HCT116 (cell line): ENCODE data around the gene NPB. TPM values are rescaled to one million over a fixed set of nuclear protein-coding genes. Genes with fewer than 3 reads are reported as not detected.

Experiments used
- ATAC-seq: fragments of 200-7000 bp; cut with Tn5 transposase; 2 replicates; pipeline ENCODE4 v1.9.1; 2020; ENCODE audit warnings: mild to moderate bottlenecking, moderate library complexity
- BruUV-seq: library from RNA; stranded (reverse); fragments of 400-500 nt; replicated peaks from 2 replicates; lab custom pipeline; 2021; lab: Mats Ljungman, UMichigan
- CTCF ChIA-PET: fragments of 300-600 bp; sonication (Branson Sonifier 250); formaldehyde crosslinking; loops from one replicate; lab custom pipeline; 2021; ENCODE audit warnings: antibody characterized with exemption; lab: Charles Lee
- POLR2A ChIA-PET: fragments of 300-600, 350-600 bp; sonication (Branson Sonifier 250); formaldehyde crosslinking; loops from one replicate; lab custom pipeline; 2021; ENCODE audit warnings: antibody characterized with exemption; lab: Charles Lee
- RAD21 ChIA-PET, 2 experiments: fragments of 300-600 bp; sonication (Branson Sonifier 250); formaldehyde crosslinking; loops; one replicate each; lab custom pipeline; 2023; ENCODE audit warnings: low total read pairs in 2 of 2; ENCODE audit not compliant: uncharacterized antibody in 2 of 2, unreplicated experiment in 2 of 2, low non-redundant PET in 1 of 2; lab: Charles Lee
- DNase-seq: peaks from one replicate; pipeline ENCODE4 v3.0.0-alpha.2; 2010; ENCODE audit warnings: low read depth, low spot score
- H2AFZ ChIP-seq: fragments of 200-600 bp; shearing (Covaris generic), sonication (generic); 2 replicates; pipeline ENCODE4 v1.6.1; 2017; ENCODE audit warnings: low read depth, mixed run types, mixed read lengths, antibody characterized with exemption, low read length; ENCODE audit not compliant: poor library complexity, severe bottlenecking
- H3K27ac ChIP-seq: 2 replicates; pipeline ENCODE4 v1.5.1; 2012; ENCODE audit warnings: low read depth, low read length
- H3K27me3 ChIP-seq: fragments of 200-600 bp; sonication (generic); 2 replicates; pipeline ENCODE4 v1.6.1; 2016; ENCODE audit warnings: mixed run types, low read length, mixed read lengths; ENCODE audit not compliant: insufficient read depth
- H3K36me3 ChIP-seq, 2 experiments: fragments of 200-500 bp in 1 of 2; fragments of 200-600 bp in 1 of 2; sonication (Bioruptor generic) in 1 of 2; sonication (generic) in 1 of 2; 2 replicates each; pipeline versions ENCODE4 v1.5.1 to v1.6.1; 2014 to 2016; ENCODE audit warnings: low read length in 2 of 2, inconsistent platforms in 1 of 2, mixed read lengths in 1 of 2, mixed run types in 1 of 2; ENCODE audit not compliant: insufficient read depth in 2 of 2, control insufficient read depth in 1 of 2
- H3K4me1 ChIP-seq, 2 experiments: fragments of 200-600 bp in 1 of 2; sonication (generic) in 1 of 2; 2 replicates each; pipeline versions ENCODE4 v1.5.1 to v1.6.1; 2012 to 2017; ENCODE audit warnings: low read length in 2 of 2, inconsistent platforms in 1 of 2, mild to moderate bottlenecking in 1 of 2, mixed read lengths in 1 of 2, mixed run types in 1 of 2, moderate library complexity in 1 of 2; ENCODE audit not compliant: insufficient read depth in 2 of 2, control insufficient read depth in 1 of 2
- H3K4me2 ChIP-seq: fragments of 200-600 bp; sonication (generic); 2 replicates; pipeline ENCODE4 v1.6.1; 2017; ENCODE audit warnings: mixed run types, low read length, mixed read lengths
- H3K4me3 ChIP-seq, 2 experiments: fragments of 200-600 bp in 1 of 2; sonication (generic) in 1 of 2; replicated peaks in 1 of 2; 2 replicates each; pipeline ENCODE4 v1.5.1; 2011 to 2016; ENCODE audit warnings: low read length in 2 of 2, control low read depth in 1 of 2, low read depth in 1 of 2, mild to moderate bottlenecking in 1 of 2, mixed read lengths in 1 of 2, mixed run types in 1 of 2
- H3K79me2 ChIP-seq: fragments of 200-600 bp; sonication (generic); 2 replicates; pipeline ENCODE4 v1.6.1; 2017; ENCODE audit warnings: mild to moderate bottlenecking, mixed run types, low read length, moderate library complexity, mixed read lengths; ENCODE audit not compliant: insufficient read depth
- H3K9ac ChIP-seq: fragments of 200-600 bp; sonication (generic); 2 replicates; pipeline ENCODE4 v1.6.1; 2016; ENCODE audit warnings: low read length, mixed read lengths
- H3K9me2 ChIP-seq: fragments of 200-600 bp; sonication (generic), shearing (Covaris generic); 2 replicates; pipeline ENCODE4 v1.6.1; 2017; ENCODE audit warnings: mixed run types, mild to moderate bottlenecking, moderate library complexity; ENCODE audit not compliant: insufficient read depth
- H3K9me3 ChIP-seq, 2 experiments: fragments of 200-500 bp in 1 of 2; fragments of 200-600 bp in 1 of 2; sonication (Bioruptor generic) in 1 of 2; sonication (generic) in 1 of 2; 2 replicates each; pipeline ENCODE4 v1.6.1; 2014 to 2017; ENCODE audit warnings: low read length in 2 of 2, mixed read lengths in 2 of 2, inconsistent platforms in 1 of 2, low read depth in 1 of 2, mild to moderate bottlenecking in 1 of 2, mixed run types in 1 of 2, moderate library complexity in 1 of 2; ENCODE audit not compliant: control insufficient read depth in 1 of 2, insufficient read depth in 1 of 2
- H4K20me1 ChIP-seq: fragments of 200-600 bp; sonication (generic), shearing (Covaris generic); 2 replicates; pipeline ENCODE4 v1.6.1; 2017; ENCODE audit warnings: mixed run types, mild to moderate bottlenecking, moderate library complexity; ENCODE audit not compliant: insufficient read depth
- CBX3 ChIP-seq: IDR thresholded peaks from 2 replicates; pipeline ENCODE4 v1.6.1; 2012; ENCODE audit warnings: low read depth
- EZH2 ChIP-seq: fragments of 200-600 bp; sonication (generic); IDR thresholded peaks from 2 replicates; pipeline ENCODE4 v1.6.1; 2017; ENCODE audit warnings: antibody characterized with exemption, mixed run types
- EZH2phosphoT487 ChIP-seq: fragments of 200-600 bp; IDR thresholded peaks from 2 replicates; pipeline ENCODE4 v1.6.1; 2018; ENCODE audit warnings: antibody characterized with exemption, borderline replicate concordance
- JUND ChIP-seq: IDR thresholded peaks from 2 replicates; pipeline ENCODE4 v1.6.1; 2012
- MAX ChIP-seq: IDR thresholded peaks from 2 replicates; pipeline ENCODE4 v1.6.1; 2012
- POLR2A ChIP-seq: IDR thresholded peaks from 2 replicates; pipeline ENCODE4 v1.7.0; 2011; ENCODE audit warnings: borderline replicate concordance; ENCODE audit not compliant: insufficient read depth, insufficient read length; ENCODE audit errors: extremely low read depth
- RAD21 ChIP-seq: IDR thresholded peaks from 2 replicates; pipeline ENCODE4 v1.6.1; 2012; ENCODE audit warnings: low read depth, mild to moderate bottlenecking
- REST ChIP-seq: IDR thresholded peaks from 2 replicates; pipeline ENCODE4 v1.6.1; 2012; ENCODE audit warnings: low read depth
- SIN3A ChIP-seq: IDR thresholded peaks from 2 replicates; pipeline ENCODE4 v1.6.1; 2012; ENCODE audit warnings: low read depth
- SP1 ChIP-seq: IDR thresholded peaks from 2 replicates; pipeline ENCODE4 v1.6.1; 2012; ENCODE audit warnings: low read depth
- TCF7L2 ChIP-seq: IDR thresholded peaks from 2 replicates; pipeline ENCODE4 v1.7.0; 2011; ENCODE audit warnings: borderline replicate concordance, inconsistent platforms; ENCODE audit not compliant: insufficient read depth, insufficient read length; ENCODE audit errors: extremely low read depth
- intact Hi-C: fragments of 100-400 bp; cut with micrococcal nuclease; formaldehyde crosslinking; loops from 2 replicates; pipeline ENCODE4 v1.10.0; 2022
- total RNA-seq: library from RNA; stranded (reverse); gene quantifications from one replicate; pipeline ENCODE4 v1.2.1, GENCODE V29; 2021; ENCODE audit not compliant: unreplicated experiment
- TF ChIP-seq, protein P1 (sequence below): IDR thresholded peaks from 2 replicates; pipeline ENCODE4 v1.6.1; 2012
- TF ChIP-seq, protein P2 (sequence below): IDR thresholded peaks from 2 replicates; pipeline ENCODE4 v1.6.1; 2011; ENCODE audit warnings: mild to moderate bottlenecking, low read length, moderate library complexity; ENCODE audit not compliant: insufficient replicate concordance; ENCODE audit errors: extremely low read depth

NPB gene
- total RNA-seq, 1 experiment from 2014 or later, result 1.2 TPM

DNA sequence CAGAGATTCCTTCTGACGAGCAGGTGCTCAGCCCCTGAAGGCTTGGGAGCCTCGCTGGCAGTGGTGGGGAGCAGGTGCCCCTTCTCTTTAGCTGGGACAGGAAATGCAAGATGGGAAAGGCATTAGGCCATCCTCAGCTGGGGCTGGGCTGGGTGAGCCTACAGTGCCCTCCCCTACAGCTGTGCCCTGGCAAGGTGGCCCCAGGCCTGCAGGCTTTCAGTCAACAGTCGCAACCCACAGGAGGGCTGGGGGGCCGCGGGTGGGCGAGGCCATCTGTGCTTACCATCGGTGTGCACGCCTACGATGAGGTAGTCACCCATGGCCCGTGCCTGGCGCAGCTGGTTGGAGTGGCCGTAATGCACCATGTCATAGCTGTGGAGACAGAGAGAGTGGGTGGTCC is 7.2 kb downstream of the NPB start:
- Histone ChIP-seq H3K4me2 (no peak overlapping the region), H3K36me3 (peaks cover 10 to 24% of the 10 kb centered on the region in 2 experiments), H4K20me1 (no peaks in the 10 kb centered on the region), H3K79me2 (peaks cover 8% of the 10 kb centered on the region; the same call in 1 of the 2 replicates), H3K9me3 (no peaks in the 10 kb centered on the region), H2AFZ (no peak overlapping the region), H3K9ac (no peak overlapping the region), H3K9me2 (no peaks in the 10 kb centered on the region), H3K27me3 (no peaks in the 10 kb centered on the region), H3K4me1 (peaks cover 28 to 39% of the 10 kb centered on the region in 2 experiments), H3K27ac (no peak overlapping the region; the same call in 1 of the 2 replicates), H3K4me3 (no peak overlapping the region)
- DNase-seq (no peak), ATAC-seq (no peak)
- ChIA-PET RAD21 (no interaction called here), POLR2A (no interaction called here), CTCF (no interaction called here)
- TF ChIP-seq RAD21 (no peak), EZH2phosphoT487 (no peak), CBX3 (no peak), SIN3A (no peak), SP1 (no peak), MAX (no peak), REST (no peak), TCF7L2 (no peak), EZH2 (no peak), POLR2A (no peak), JUND (no peak)
- TF ChIP-seq, protein P1, sequence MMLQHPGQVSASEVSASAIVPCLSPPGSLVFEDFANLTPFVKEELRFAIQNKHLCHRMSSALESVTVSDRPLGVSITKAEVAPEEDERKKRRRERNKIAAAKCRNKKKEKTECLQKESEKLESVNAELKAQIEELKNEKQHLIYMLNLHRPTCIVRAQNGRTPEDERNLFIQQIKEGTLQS, result no peak
- TF ChIP-seq, protein P2, sequence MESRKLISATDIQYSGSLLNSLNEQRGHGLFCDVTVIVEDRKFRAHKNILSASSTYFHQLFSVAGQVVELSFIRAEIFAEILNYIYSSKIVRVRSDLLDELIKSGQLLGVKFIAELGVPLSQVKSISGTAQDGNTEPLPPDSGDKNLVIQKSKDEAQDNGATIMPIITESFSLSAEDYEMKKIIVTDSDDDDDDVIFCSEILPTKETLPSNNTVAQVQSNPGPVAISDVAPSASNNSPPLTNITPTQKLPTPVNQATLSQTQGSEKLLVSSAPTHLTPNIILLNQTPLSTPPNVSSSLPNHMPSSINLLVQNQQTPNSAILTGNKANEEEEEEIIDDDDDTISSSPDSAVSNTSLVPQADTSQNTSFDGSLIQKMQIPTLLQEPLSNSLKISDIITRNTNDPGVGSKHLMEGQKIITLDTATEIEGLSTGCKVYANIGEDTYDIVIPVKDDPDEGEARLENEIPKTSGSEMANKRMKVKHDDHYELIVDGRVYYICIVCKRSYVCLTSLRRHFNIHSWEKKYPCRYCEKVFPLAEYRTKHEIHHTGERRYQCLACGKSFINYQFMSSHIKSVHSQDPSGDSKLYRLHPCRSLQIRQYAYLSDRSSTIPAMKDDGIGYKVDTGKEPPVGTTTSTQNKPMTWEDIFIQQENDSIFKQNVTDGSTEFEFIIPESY, result no peak
- intact Hi-C loops, result no loop called here
- BruUV-seq, result no TSS peak
